Mucosa of descending colon (tissue), 3 donors: ENCODE results near the gene CDK6. TPM values are rescaled to one million over a fixed set of nuclear protein-coding genes. Genes with fewer than 3 reads are reported as not detected.

Experiments
- ATAC-seq: fragments of 200-7000 bp; cut with Tn5 transposase; one replicate; pipeline ENCODE4 v1.9.1; 2020; ENCODE audit warnings: mild to moderate bottlenecking, moderate library complexity
- DNase-seq, 3 donors: peaks; one replicate each; pipeline ENCODE4 v3.0.0-alpha.2; 2020
- H3K36me3 ChIP-seq: fragments of 200-600 bp; one replicate; pipeline ENCODE4 v1.8.0; 2021; ENCODE audit warnings: low read depth, mild to moderate bottlenecking
- H3K4me1 ChIP-seq: fragments of 200-600 bp; one replicate; pipeline ENCODE4 v1.8.0; 2021; ENCODE audit warnings: low read depth, mild to moderate bottlenecking
- H3K4me3 ChIP-seq: fragments of 200-600 bp; one replicate; pipeline ENCODE4 v1.8.0; 2021; ENCODE audit warnings: mild to moderate bottlenecking
- H3K9me3 ChIP-seq: fragments of 200-600 bp; one replicate; pipeline ENCODE4 v1.8.0; 2021; ENCODE audit warnings: mild to moderate bottlenecking
- intact Hi-C, 2 donors: fragments of 100-400 bp; cut with DNase I in 1 of 2; cut with micrococcal nuclease in 1 of 2; formaldehyde crosslinking; loops; one replicate each; pipeline versions ENCODE4 v1.11.0 to v1.11.1; 2022; cut with DNase I, micrococcal nuclease
- total RNA-seq, 3 donors: library from RNA; stranded (reverse); fragmentation: NEBNext Ultra II Directional in 2 of 3; extraction: Animal tissue kit (Norgen Biotek cat#: 25700) in 2 of 3; gene quantifications; one replicate each; pipeline versions ENCODE4 v1.2.1 to v1.2.4, GENCODE V29; 2021 to 2023
- TF ChIP-seq, protein P1 (sequence below): fragments of 200-600 bp; IDR thresholded peaks from one replicate; pipeline ENCODE4 v1.8.0; 2022; ENCODE audit warnings: antibody characterized with exemption, mild to moderate bottlenecking
- donor health status: DM: no; HTN: no; CAD: no; lungs with moderate emphysema.
- donor health status: DM: no; HTN: no; CAD: no.
- donor health status: DM: no; HTN: yes; CAD: no.

CDK6 gene
- total RNA-seq, 3 donors from 2014 or later: 23.4 to 52.4 (median 33.1) TPM

DNA sequence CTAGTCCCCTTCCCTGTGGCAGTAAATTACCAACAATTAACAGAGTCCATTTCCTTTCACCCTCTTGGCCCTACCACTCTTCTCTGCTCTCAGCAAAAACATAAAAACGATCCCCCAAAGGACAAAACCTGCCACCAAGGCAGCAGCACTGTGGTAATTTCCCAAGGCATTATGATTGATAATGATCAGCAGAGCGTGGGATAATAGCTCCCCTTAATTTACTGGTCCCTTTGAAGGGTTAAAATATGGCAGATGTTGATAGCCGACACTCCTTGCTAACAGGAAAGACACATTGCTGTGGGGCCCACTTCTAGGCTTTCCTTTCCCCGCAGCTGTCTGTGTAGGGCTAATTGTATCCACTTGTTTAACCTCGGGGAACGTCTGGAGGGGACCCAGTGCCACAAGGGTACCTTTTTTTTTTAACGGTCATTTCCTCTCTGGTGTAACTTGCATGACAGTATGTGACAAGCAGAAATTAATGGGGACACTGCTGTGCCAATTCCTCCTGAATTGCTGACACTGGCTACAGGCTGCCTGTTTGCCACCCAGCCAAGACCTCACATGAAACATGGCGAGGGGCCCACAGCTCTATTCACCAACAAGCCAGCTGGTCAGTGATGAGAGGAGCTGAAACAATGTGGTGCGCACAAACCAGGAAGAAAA lies 81.3 kb downstream of the CDK6 start:
- TF ChIP-seq, protein P1, sequence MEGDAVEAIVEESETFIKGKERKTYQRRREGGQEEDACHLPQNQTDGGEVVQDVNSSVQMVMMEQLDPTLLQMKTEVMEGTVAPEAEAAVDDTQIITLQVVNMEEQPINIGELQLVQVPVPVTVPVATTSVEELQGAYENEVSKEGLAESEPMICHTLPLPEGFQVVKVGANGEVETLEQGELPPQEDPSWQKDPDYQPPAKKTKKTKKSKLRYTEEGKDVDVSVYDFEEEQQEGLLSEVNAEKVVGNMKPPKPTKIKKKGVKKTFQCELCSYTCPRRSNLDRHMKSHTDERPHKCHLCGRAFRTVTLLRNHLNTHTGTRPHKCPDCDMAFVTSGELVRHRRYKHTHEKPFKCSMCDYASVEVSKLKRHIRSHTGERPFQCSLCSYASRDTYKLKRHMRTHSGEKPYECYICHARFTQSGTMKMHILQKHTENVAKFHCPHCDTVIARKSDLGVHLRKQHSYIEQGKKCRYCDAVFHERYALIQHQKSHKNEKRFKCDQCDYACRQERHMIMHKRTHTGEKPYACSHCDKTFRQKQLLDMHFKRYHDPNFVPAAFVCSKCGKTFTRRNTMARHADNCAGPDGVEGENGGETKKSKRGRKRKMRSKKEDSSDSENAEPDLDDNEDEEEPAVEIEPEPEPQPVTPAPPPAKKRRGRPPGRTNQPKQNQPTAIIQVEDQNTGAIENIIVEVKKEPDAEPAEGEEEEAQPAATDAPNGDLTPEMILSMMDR: no peak
- Histone ChIP-seq H3K9me3 (no peaks in the 10 kb centered on the region), H3K4me3 (no peak overlapping the region), H3K36me3 (no peaks in the 10 kb centered on the region), H3K4me1 (no peaks in the 10 kb centered on the region)
- no peak for DNase-seq
- intact Hi-C loops: no loop called here
- ATAC-seq: no peak

DNA sequence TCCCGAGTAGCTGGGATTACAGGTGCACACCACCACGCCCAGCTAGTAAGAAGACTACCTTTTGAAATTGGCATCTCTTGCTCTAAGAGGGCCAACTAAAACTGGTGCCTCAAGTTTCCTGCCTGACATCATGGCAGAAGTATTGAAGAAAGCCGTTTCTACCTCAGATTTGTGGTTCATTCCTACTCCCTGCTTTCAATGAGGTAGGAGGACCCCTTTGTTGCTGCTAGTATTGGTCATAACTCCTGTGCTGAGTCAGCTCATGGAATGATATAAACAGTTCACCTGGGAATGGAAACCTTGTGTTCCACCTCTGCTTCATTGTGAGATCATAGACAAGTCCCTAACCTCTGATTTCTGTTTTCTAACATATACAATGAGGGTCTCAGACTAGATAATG lies 82.8 kb downstream of the CDK6 start:
- no peak for ATAC-seq
- no peaks in the 10 kb centered on the region for H3K9me3 ChIP-seq

DNA sequence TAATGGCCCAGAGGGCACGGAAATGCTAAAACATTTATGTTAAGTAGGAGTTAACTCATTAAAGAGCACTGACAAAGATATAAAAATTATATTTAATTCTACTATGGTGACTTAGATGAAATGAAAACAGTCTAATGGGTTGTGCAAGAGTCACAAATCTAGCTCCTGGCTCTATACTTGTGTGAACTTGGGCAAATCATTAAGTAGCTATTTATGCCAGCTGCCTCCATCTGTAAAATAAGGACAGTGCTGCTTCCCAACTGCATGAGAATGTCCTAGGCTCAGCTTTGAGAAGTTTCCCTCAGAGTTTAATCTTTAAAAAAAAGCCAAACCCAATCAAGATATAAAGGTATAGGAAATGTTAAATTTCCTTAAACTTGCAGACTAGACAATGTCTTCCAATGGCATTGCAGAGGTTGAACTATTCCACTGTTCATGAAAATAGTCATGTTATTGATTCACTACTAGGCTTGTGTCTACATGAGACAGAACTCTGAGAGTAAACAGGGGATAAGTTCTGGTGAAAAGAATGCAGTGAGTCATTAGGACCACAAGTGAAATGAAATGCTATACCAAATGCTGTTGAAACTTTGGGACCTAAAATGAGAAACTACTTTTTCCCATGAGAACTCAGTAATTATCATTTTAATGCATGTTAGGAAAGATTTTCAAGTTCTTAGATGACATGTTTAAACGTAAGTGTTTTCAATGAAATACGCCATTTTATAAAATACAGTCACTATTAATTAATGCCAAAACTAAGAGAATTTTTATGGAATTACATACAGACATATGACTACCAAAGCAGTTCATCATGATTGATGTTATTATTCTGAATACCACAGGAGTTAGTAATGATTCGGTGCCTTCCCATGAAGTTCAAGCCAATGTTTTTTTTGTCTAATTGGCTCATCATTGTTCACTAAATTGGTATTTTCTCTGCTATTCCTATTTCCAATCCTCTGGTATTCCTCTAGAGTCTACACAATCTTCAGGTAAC lies 84.2 kb downstream of the CDK6 start:
- TF ChIP-seq, protein P1: no peak
- intact Hi-C loops: no loop called here
- Histone ChIP-seq H3K4me1 (no peaks in the 10 kb centered on the region), H3K36me3 (no peaks in the 10 kb centered on the region), H3K4me3 (no peak overlapping the region), H3K9me3 (no peaks in the 10 kb centered on the region)
- DNase-seq (no peak), ATAC-seq (peak; percentile 42)

More for the DNA sequence above, 82.8 kb downstream of the CDK6 start:
- Histone ChIP-seq H3K36me3 (no peaks in the 10 kb centered on the region), H3K4me3 (no peak overlapping the region), H3K4me1 (no peaks in the 10 kb centered on the region)
- intact Hi-C loops: no loop called here
- TF ChIP-seq, protein P1: no peak
- no peak for DNase-seq

DNA sequence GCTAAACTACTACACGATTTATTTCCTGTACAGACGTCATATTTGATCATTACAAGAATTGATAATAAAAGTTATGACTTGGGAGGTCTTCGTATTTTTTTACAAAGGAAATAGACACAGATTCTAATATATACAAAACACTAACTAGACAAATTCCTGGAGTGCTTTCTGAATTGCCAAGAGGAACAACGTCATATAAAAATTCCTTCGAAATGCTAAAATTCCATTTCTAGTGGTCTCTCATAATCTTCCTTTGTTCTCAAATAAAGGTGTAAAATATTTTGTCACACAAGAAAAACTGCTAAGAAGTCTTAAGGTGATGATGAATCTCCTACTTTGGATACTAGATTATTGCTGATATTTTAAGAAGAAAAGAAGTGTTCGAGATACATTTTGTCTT lies 85.4 kb downstream of the CDK6 start:
- no peak for ATAC-seq
- H3K9me3 ChIP-seq: no peaks in the 10 kb centered on the region
- TF ChIP-seq, protein P1: no peak
- intact Hi-C loops: no loop called here
- no peak for DNase-seq
- H3K36me3 ChIP-seq: no peaks in the 10 kb centered on the region
- H3K4me1 ChIP-seq: no peaks in the 10 kb centered on the region
- H3K4me3 ChIP-seq: no peak overlapping the region

DNA sequence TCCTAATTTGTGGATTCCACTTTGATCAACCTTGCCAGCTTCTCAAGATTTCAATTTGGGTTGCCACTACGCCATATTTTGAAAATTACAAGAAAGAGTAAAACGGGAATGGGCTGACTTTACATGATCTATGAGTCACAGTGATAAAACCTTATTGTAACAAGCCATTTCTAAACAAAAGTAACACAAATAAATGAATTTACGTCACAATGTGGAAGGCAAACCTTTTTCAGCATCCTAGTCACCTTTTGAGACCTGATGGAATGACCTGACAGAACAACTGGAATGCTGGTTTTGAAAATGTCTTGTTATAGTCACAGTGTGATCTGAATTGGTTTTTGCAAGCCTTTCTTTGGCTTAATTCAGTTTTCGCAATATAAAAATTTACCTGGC lies 85.9 kb downstream of the CDK6 start:
- ATAC-seq: no peak
- TF ChIP-seq, protein P1: no peak
- intact Hi-C loops: no loop called here
- Histone ChIP-seq H3K9me3 (no peaks in the 10 kb centered on the region), H3K36me3 (no peaks in the 10 kb centered on the region), H3K4me3 (no peak overlapping the region), H3K4me1 (no peaks in the 10 kb centered on the region)
- DNase-seq: no peak
